Measurements from ENCODE around the gene CUL1. TPM values are rescaled to one million over a fixed set of nuclear protein-coding genes. Genes with fewer than 3 reads are reported as not detected.
"Not testable (repeated sequence)": the region's sequence is repeated elsewhere in the genome, so short reads cannot be mapped to it uniquely, and the experiment has no call there.

Gene CUL1
- total RNA-seq, 1 donor from 2014 or later: 56.9 TPM

DNA sequence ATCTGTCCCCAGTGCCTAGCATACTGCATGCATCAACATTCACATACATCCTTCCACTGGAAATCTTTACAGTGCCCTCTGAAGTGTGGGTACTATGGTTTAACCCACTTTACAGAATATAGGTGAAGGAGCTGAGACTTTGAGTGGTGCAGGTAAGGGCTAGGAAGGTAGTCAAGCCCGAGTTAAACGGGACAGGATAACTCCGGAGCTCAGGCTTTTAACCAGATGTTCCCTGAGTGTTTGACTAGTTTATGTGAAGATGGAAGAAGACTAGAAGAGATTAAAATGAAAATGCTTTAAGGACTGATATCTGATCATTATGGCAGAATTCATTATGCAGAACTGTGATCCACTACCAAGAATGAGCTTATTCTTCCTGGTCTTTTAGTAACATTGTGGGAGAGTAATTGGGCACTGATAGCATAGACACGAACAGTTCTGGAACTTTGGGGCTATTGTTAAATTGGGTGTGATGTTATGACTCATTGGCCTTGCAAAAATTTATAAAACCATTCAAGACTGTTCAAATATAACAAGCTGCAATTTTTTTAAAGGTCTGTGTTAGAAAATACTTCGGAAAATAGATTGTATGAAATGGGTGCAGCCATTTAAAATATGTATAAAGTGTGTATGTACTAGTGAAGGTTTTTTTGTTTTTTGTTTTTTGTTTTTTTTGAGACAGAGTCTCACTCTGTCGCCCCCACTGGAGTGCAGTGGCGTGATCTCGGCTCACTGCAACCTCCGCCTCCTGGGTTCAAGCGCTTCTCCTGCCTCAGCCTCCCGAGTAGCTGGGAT is 4.4 kb downstream of the CUL1 start:
- no peaks in the 10 kb centered on the region for H3K9me3 Mint-ChIP-seq
- H3K27me3 Mint-ChIP-seq: no peaks in the 10 kb centered on the region
- peaks cover 5% of the 10 kb centered on the region for H3K36me3 Mint-ChIP-seq (ENCODE audit: low read depth)
- no peak overlapping the region for H3K4me3 Mint-ChIP-seq
- ChIA-PET POLR2A (no interaction called here), CTCF (no interaction called here)
- intact Hi-C loops (cut with micrococcal nuclease): loop anchor here (5.0 kb wide), 1 partner anchor 44 kb away; no protein-coding TSS in a partner anchor
- TF ChIP-seq, protein P1, sequence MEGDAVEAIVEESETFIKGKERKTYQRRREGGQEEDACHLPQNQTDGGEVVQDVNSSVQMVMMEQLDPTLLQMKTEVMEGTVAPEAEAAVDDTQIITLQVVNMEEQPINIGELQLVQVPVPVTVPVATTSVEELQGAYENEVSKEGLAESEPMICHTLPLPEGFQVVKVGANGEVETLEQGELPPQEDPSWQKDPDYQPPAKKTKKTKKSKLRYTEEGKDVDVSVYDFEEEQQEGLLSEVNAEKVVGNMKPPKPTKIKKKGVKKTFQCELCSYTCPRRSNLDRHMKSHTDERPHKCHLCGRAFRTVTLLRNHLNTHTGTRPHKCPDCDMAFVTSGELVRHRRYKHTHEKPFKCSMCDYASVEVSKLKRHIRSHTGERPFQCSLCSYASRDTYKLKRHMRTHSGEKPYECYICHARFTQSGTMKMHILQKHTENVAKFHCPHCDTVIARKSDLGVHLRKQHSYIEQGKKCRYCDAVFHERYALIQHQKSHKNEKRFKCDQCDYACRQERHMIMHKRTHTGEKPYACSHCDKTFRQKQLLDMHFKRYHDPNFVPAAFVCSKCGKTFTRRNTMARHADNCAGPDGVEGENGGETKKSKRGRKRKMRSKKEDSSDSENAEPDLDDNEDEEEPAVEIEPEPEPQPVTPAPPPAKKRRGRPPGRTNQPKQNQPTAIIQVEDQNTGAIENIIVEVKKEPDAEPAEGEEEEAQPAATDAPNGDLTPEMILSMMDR (IDR thresholded peaks at IDR 0.05): no peak
- no peak overlapping the region for H3K27ac Mint-ChIP-seq
- peaks cover 70% of the 10 kb centered on the region for H3K4me1 Mint-ChIP-seq
- ATAC-seq (ENCODE audit: low read depth) (no peak), DNase-seq (no peak)

DNA sequence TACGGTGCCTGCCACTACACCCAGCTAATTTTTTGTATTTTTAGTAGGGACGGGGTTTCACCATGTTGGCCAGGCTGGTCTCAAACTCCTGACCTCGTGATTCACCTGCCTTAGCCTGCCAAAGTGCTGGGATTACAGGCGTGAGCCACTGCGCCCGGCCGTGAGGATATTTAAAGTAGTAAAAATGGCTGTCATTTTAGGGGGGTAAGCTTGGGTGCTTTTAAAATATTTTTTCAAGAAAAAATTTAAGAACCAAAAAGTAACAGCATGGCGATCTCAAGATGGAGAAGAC is 4.9 kb downstream of the CUL1 start:
- ATAC-seq (ENCODE audit: low read depth); H3K4me3 Mint-ChIP-seq; POLR2A ChIA-PET; DNase-seq; H3K36me3 Mint-ChIP-seq (ENCODE audit: low read depth); H3K27me3 Mint-ChIP-seq; CTCF ChIA-PET; H3K9me3 Mint-ChIP-seq; H3K27ac Mint-ChIP-seq: not testable (repeated sequence)
- peaks cover 76% of the 10 kb centered on the region for H3K4me1 Mint-ChIP-seq
- intact Hi-C loops (cut with micrococcal nuclease): loop anchor here (5.0 kb wide), 1 partner anchor 44 kb away; no protein-coding TSS in a partner anchor

DNA sequence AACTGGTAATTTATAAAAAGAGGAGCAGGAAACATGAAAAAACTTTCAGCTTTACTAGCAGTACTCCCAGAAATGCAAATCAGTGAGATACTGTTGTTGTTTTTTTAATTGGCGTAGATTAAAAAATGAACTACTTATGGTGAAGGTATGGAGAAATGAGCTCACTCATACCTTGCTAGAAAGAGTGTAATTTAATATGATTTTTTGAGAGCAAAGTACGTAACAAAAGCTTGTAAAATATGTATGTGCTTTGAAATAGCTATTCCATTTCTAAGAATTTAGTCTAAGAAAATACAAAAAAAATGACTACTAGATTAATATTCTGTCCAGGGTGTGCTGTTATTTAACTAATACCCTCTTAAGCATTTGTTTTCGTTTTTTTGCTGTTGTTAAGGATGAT is 5.5 kb downstream of the CUL1 start:
- DNase-seq (no peak), ATAC-seq (ENCODE audit: low read depth) (no peak)
- H3K9me3 Mint-ChIP-seq: no peaks in the 10 kb centered on the region
- peaks cover 80% of the 10 kb centered on the region for H3K4me1 Mint-ChIP-seq
- no peak overlapping the region for H3K27ac Mint-ChIP-seq
- POLR2A ChIA-PET: no interaction called here
- intact Hi-C loops (cut with micrococcal nuclease): loop anchor here (5.0 kb wide), 1 partner anchor 43 kb away; no protein-coding TSS in a partner anchor
- H3K4me3 Mint-ChIP-seq: no peak overlapping the region
- CTCF ChIA-PET: no interaction called here
- H3K27me3 Mint-ChIP-seq: no peaks in the 10 kb centered on the region
- TF ChIP-seq, protein P1 (IDR thresholded peaks at IDR 0.05): no peak
- H3K36me3 Mint-ChIP-seq (ENCODE audit: low read depth): peaks cover 5% of the 10 kb centered on the region

DNA sequence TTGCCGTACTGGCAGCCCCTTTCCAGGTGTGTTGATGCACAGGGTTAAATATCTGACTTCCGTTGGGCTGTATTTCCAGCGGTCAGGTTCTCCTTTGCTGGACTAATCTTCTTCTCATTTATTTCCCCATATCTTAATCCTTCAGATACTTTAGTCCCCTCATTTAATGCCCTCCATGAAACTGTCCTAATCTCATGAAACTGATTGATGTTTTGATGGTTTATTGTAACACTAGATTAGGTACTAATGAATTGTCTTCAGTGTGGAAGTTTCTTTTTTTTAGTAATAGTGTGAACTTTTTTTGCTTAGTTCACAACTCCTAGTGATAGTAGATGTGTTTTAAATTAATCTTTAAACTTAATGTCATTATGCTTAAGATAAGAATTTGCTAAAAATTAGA is 6.3 kb downstream of the CUL1 start:
- intact Hi-C loops (cut with micrococcal nuclease): loop anchor here (5.0 kb wide), 1 partner anchor 42 kb away; no protein-coding TSS in a partner anchor
- Mint-ChIP-seq H3K9me3 (no peaks in the 10 kb centered on the region), H3K27me3 (no peaks in the 10 kb centered on the region), H3K4me1 (peaks cover 86% of the 10 kb centered on the region), H3K27ac (no peak overlapping the region), H3K4me3 (no peak overlapping the region), H3K36me3 (ENCODE audit: low read depth) (peaks cover 1% of the 10 kb centered on the region)
- ATAC-seq (ENCODE audit: low read depth): no peak
- TF ChIP-seq, protein P1 (IDR thresholded peaks at IDR 0.05): no peak
- CTCF ChIA-PET: no interaction called here
- no peak for DNase-seq
- POLR2A ChIA-PET: no interaction called here

DNA sequence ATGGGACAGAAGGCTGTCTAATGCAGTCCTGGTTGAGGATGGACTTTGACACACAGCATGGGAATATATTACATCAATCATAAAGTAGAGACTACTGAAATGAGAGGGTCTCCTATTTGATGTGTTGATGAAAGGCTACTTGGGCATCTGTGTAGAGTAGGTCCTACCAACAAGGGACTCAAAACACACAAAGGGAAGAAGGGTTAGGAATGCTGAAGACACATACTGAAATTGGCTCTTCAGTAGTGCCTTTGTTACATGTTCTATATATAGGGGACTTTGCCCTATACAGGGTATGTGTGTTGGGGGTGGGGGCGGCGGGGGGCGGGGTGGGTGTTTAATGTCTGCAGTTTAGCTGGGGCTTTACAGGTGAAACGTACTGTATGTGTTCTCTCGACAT is 7.7 kb downstream of the CUL1 start:
- TF ChIP-seq, protein P1 (IDR thresholded peaks at IDR 0.05): no peak
- DNase-seq: no peak
- no peak for ATAC-seq (ENCODE audit: low read depth)
- Mint-ChIP-seq H3K4me3 (no peak overlapping the region), H3K9me3 (no peaks in the 10 kb centered on the region), H3K36me3 (ENCODE audit: low read depth) (no peaks in the 10 kb centered on the region), H3K4me1 (peaks cover 84% of the 10 kb centered on the region), H3K27ac (no peak overlapping the region), H3K27me3 (no peaks in the 10 kb centered on the region)
- ChIA-PET CTCF (no interaction called here), POLR2A (no interaction called here)
- intact Hi-C loops (cut with micrococcal nuclease): no loop called here

Data from activated B cell treated with CpG ODN at 0.5 μM for 24 hours (primary cell).